GM21423 (cell line): ENCODE results near the gene B2M.

Experiments
- ATAC-seq: cut with Tn5 transposase; IDR thresholded peaks from one replicate; pipeline ENCODE4 v1.9.1; 2021; ENCODE audit warnings: mild to moderate bottlenecking, moderate library complexity; ENCODE audit not compliant: unreplicated experiment

B2M gene

DNA sequence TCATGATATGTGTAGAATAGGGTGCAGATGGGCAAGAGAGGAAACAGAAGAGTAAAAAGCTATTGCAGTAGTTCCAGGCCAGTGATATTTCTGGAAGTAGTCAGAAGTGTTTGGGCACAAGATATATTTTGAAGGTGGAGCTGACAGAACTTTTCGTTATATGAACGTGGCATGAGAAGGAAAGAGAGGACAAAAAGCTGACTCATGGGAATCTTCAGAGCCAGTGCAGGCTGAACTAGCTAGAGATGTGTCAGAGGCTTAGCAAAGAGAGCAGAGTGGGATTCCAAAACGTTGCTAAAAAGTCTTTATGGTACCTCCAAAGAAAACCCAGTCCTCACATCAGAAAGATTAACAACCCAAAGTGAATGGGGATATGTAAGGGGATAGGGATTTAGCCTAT, 53.7 kb downstream of the B2M start:
- no peak for ATAC-seq
